Kidney tubule cell (primary cell): ENCODE data around the gene UBA6.
"Not testable (repeated sequence)": the region's sequence is repeated elsewhere in the genome, so short reads cannot be mapped to it uniquely, and the experiment has no call there.

Source experiments
- DNase-seq: peaks from one replicate; pipeline ENCODE4 v3.0.0-alpha.2; 2018; ENCODE audit warnings: low spot score

The UBA6 gene

DNA sequence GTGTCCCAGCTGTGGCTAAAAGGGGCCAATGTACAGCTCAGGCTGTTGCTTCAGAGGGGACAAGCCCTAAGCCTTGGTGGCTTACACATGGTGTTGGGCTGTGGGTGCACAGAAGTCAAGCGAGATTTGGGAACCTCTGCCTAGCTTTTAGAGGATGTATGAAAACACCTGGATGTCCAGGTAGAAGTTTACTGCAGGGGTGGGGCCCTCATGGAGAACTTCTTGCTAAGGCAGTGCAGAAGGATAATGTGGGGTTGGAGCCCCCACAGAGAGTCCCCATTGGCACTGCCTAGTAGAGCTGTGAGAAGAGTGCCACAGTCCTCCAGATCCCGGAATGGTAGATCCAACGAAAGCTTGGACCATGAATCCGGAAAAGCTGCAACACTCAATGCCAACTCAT is 40.5 kb downstream of the UBA6 start:
- DNase-seq: no peak

DNA sequence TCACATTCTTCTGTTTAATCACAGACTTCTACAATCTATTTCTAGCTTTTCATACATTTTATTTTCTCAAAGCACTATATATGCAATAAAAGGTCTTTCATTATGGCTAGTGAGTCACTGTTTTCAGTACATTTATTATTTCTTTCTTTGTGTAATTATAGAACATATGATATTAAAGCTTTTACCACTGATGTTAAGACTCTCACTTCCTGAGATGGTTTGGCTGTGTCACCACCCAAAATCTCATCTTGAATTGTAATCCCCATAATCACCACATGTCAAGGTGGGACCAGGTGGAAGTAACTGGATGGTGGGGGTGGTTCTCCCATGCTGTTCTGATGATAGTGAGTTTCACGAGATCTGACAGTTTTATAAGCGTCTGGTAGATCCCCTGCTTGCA is 41.9 kb downstream of the UBA6 start:
- DNase-seq: no peak

DNA sequence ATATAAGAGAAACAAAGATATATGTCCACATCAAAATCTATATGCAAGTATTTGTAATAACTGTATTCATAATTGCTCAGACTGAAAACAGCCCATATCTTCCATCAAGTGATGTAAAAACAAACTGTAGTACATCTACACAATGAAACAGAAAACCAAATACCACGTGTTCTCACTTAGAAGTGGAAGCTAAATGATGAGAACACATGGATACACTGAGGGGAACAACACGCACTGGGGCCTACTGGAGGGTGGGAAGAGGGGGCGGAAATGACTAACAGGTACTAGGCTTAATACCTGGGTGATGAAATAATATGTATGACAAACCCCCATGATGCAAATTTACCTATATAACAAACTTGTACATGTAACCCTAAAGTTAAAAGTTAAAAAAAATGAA is 42.7 kb downstream of the UBA6 start:
- no peak for DNase-seq

DNA sequence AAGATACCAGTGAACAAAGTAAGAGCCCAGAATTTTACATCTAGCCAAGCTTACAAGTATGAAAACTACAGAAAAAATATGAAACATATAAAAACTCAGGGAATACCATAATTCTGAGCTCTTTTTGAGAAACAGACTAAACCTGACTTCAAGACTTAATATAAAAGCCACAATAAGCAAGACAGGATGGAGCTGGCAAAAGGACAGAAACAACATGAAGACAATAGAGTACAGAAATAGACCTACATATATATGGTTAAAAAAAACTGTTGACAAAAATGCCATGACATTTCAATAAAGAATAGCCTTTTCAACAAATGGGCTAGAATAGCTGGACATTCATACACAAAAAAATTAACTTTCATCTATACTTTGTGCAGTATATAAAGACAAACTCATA is 49.4 kb downstream of the UBA6 start:
- no peak for DNase-seq

DNA sequence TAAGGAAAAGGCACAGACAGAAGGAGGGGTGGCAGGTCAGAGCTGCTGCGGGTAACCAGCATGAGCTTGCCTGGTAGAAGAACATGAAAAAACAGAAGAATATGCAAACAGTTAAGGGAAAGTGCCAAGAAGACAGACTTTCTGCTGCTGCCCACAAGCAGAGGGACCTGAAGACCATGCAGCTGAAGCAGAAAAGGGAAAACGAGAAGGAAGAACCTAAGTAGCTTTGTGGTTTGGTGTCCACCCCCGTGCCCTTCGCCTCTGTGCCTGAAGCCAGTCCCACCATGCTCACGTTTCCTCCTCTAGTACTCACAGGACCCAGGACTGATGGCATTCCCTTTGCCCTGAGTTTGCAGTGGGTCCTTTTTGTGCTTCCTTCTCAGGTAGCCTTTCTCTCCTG is 62.8 kb downstream of the UBA6 start:
- no peak for DNase-seq

DNA sequence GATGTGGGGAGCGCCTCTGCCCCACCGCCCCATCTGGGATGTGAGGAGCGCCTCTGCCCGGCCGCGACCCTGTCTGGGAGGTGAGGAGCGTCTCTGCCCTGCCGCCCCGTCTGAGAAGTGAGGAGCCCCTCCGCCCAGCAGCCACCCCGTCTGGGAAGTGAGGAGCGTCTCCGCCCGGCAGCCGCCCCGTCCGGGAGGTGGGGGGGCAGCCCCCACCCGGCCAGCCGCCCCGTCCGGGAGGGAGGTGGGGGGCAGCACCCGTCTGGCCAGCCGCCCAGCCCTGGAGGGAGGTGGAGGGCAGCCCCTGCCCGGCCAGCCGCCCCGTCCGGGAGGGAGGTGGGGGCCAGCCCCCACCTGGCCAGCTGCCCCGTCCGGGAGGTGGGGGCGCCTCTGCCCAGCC is 64.0 kb downstream of the UBA6 start:
- DNase-seq: not testable (repeated sequence)

DNA sequence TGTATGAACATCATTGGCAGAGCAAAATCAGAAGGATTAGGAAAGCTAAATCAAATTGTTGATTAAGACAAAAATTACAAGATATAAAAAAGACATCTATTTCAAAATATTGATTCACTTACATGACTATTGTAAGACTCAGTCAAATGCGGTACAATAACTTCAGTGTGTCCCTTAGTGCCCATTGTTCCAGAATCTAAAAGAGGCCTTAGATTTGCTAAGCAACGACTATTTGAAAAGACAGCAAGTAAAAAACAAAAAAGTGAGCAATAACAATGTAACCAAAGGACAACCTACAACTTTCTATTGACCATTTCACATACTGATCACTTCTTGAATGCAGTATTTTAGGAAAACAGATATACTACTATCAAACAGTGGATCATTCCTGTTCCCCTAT is 65.6 kb downstream of the UBA6 start:
- DNase-seq: no peak

DNA sequence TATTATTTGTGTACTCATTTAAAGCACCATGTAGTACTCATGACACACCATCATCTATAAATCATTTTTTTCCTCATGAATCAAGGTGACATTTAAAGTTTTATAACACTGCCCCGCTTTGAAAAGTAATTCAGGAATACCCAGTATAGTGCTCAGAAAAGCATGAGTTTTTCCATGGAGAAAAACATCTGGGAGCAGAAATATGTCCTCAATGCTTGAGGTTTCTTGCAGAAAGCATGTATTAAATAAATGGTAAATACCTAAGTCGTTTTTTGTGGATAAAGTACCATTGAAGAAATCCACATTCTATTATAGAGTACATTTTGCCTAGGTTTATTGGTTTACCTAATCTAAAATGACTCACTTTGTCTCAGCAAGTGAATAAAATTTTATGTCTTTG is 66.2 kb downstream of the UBA6 start:
- DNase-seq: no peak

DNA sequence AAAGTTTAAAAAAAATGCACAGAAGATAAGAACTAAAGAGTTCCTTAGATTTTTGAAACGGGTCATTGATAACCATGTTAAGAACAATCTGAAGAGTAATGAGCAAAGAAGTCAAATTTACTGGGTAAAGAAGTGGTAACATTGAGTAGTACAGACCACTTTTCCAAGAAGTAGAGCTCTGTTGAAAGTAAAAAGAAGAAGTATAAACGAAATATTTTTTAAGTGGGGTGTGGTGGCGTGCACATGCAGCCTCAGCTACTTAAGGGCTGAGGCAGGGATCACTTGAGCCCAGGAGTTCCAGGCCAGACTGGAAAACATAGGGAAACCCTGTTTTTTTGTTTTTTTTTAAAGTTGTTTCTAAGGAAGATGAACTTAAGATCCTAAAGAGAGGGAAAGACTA is 68.5 kb downstream of the UBA6 start:
- DNase-seq: no peak

DNA sequence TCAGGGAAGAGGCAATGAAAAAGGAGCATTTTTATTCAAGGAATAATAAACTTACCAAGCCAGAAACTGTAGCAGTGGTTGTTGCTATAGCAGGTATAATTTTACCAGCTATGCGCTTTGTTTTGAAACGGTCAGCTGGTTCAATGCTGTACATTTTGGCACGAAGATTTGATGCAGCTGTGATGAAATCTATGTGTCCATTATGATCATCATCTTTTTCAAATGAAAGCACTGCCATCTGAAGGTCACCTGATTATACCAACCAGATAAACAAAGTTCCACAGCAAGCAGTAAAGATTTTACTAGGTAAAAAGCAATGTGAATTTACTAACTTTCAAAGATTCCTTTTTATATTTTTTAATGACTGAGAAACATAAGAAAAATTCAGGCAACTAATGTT is 76.0 kb downstream of the UBA6 start:
- no peak for DNase-seq

DNA sequence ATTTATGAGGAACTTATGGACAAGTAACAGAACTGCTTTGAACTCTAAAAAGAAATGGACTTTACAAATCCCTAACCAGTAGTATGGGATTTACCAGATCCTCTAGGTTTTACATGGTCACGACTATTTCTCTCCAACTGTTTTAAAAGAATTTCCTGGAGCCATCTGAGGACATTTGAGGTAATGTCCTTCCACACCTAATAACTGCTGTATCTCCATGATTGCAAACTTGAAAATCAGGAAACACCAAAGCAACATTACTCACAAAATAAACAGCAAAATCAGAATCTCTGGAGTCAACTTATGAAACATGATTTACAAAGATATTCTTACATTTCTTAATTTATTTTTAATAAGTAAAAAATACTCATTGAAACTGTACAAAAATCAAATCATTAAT is 84.5 kb downstream of the UBA6 start:
- DNase-seq: no peak

DNA sequence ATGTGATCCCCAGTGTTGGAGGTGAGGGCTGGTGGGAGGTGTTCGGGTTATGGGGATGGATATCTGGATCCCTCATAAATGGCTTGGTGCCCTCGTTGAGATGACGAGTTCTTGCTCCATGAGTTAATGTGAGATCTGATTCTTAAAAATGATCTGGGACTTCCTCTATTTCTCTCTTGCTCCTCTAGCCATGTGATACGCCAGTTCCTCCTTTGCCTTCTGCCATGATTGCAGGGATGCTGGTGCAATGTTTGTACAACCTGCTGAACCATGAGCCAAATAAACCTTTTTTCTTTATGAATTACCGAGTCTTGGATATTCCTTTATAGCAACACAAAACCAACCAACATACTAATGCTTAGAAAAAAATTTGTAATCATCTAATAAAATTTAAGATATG is 85.8 kb downstream of the UBA6 start:
- DNase-seq: no peak

DNA sequence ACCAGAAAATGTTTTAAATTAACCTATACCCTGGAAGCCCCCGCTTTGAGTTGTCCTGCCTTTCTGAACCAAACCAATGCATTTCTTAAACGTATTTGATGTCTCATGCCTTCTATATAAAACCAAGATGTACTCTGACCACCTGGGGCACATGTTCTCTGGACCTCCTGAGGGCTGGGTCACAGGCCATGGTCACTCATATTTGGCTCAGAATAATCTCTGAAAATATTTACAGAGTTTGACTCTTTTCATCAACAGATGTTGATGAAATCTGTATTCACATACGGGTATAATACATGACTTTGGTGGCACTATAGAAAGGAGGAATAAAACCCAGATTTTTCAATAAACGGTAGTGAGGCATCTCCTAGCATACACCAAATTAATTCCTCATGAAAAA is 86.8 kb downstream of the UBA6 start:
- no peak for DNase-seq

DNA sequence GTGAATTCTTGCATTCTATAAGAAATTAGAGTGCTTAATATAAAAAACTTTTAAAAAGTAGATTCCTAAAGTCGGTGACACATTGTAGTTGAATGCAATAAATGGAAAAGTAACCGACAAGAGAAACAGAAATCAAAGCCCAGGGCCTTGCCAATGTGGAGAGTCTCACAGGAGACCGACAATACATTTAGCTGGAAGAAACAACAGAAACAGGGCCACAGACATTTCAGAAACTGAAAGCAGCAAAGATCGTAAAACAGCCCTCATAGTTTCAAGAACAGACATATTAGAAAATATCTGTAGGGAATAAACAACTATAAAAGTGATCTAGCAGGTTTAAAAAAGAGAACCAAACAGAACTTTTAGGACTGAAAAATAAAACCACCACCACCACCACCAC is 92.9 kb downstream of the UBA6 start:
- no peak for DNase-seq

DNA sequence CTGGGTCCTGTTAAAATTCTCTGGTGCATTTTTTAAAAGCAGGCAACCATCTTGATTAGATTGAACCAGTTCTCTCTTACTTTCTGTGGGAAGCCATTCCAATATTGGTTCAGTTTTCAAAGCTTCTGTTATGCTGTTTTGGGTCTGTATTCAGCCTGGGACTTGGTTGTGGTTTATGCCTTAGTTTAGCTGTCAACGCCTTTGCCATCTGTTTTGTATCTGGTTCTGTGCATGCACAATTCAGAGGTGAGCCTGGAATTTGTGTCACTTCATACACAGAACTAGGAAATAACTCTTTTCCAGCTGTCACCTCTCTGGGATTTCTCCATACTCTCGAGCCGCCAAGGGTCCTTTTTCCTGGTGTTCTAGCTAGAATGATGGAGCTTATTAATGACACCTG is 96.2 kb downstream of the UBA6 start:
- no peak for DNase-seq

DNA sequence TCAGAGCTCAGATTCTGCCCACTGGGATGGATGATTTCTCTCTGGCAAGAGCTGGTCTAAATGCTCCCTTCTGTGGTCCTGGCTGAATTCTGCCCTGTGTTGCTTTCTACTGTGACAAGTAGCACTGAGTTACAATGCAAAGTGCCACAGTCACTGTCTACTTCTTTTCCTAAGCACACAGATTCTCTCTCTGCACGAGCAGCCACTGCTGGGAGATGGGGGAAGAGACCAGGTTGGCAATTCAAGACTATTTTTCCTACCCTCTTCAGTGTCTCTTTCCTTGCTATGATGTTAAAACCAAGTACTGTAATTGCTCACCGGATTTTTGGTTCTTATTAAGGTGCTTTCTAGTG is 97.0 kb downstream of the UBA6 start:
- DNase-seq: no peak

DNA sequence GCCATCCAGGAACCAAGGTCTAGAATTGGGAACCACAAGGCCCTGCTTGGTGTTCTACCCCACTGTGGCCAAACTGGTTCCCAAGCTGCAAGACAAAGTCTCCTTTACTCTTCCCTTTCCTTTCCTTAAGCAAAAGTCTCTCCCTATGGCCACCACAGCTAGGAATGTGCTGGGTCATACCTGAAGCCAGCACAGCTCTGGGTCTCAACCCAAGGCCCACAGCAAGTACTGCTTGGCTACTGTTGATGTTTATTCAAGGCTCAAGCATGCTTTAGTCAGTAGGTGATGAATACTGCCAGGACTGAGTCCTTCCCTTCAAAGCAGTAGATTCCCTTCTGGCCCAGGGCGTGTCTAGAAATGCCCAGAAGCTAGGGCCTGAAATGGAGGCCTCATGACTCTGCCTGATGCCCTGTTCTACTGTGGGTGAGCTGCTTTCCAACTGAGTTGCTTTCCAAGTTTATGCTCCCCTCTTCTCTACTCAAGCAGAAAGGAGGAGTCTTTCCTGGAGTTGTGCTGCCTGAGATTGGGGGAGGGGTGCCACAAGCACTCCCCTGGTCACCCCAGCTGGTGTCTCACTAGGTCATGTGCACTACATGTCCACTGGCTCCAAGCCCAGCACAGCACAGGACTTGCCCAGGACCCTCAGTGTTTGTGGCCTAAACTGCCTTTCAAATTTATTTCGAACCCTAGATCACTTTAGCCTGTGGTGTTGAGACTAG is 97.5 kb downstream of the UBA6 start:
- peak; percentile 27 for DNase-seq

DNA sequence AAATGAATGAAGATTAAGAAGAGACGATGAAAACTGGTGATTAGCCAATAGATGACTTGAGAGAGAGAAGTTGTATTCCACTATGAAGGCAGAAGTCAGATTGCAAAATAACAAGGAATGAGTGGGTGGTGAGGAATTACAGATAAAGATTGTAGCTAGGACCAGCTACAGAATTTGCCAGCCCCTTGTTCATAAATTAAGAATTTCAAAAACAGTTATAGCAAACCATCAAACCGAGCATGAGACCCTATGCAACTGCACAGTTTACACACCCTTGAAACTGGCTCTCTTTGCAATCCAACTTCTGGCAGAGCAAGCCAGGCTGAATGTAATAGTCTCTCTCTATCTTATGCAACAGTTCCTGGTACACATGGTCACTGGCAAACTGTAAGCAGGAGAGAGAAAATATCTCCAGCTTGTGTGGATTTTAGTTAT is 107.2 kb downstream of the UBA6 start:
- no peak for DNase-seq

DNA sequence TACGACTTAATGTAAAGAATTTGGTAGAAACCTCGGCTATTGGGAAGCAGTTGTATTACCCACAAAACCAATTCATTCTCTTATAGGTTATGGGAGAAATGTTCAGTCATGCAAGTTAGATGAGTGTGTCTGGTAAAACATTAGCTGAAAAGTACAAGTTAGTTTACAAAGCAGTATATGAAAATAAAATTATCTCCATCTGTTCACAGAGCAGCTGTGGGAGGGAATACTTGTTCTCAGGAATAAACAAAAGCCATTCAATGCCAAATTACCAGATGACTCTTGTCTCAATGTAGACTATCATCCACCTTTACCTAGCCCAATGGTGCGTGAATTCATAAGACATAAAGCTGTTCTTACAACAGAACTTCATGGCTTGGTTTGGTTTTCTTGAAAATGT is 113.8 kb downstream of the UBA6 start:
- DNase-seq: peak; percentile 20

DNA sequence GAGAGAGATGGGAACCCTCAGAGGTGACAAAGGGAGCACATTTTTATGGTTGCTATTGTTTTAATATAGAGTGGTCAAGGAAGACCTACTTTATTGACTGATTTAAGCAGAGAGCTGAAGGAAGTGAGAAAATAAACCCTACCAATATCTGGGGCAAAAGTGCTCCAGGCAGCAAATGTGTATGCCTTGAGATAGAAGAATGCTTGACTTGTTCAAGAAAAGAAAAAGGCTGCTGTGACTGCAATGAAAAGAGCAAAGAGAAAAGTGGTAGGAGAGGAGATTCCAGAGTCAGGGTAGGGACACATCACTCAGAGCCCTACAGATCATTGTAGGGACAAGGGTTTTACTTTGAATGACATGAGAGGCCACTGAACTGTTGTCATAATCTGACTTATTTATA is 116.5 kb downstream of the UBA6 start:
- DNase-seq: no peak

DNA sequence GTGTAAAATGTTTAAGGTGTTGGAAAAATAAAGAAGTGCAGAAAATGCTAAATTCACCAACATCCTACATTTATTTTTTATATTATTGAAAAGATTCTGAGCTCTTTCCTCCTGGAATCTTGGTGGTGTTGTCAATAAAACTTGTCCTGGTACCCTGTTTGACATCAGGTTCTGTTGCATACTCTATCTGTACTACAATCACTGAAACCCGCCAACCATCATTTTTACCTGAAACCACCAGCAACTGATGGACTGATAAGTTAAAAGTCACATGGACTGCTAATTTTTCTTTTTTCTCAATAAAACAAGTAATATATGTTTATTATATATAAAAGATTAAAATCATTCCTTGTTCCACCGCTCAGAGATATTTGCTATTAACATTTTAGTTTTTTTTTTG is 119.0 kb downstream of the UBA6 start:
- no peak for DNase-seq

DNA sequence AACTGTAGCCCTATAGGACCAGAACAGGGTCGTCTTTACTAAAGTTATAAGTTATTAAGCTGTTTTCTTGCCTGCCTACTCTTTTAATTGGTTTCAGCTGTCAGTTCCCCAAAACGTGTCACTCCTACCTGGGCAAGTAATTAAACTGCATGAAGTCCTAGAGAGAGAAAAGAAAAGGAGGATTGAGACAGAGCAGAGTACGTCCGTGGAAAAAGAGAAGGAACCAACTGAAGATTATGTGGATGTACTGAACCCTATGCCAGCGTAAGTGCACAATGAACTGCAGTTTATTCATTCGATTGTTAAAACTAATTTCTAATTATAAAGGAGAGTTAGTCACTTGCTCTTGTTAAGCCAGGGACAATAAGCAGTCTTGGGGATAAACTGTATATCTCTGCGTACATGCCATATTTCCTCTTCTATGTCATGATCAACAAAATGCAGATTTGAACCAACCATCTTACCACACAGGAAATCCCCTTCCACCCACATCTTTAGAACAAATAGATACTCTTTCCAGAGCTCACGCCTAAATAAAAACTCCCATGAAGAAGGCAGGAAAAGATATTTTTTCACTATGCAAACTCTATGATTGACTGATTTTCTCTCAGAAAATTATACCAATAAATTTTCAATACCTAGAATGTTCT is 119.6 kb downstream of the UBA6 start:
- DNase-seq: no peak

DNA sequence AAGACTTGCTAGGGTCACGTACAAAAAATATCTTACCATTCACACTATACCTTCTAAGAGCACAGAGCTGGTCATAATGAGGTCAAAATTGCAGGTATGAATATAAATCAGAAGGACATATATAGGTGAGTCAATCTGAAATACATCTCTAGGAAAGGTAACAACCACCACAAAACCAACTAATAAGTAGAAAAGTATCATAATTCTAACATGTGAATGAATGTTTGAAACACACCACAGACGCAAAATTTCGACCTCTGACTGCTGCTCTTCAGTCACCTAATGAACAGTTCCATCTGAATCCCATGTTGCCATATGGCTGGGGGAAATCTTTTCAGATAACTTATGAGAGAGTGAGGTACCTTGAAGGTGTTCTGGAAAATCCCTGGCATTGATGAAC is 120.4 kb downstream of the UBA6 start:
- DNase-seq: no peak

DNA sequence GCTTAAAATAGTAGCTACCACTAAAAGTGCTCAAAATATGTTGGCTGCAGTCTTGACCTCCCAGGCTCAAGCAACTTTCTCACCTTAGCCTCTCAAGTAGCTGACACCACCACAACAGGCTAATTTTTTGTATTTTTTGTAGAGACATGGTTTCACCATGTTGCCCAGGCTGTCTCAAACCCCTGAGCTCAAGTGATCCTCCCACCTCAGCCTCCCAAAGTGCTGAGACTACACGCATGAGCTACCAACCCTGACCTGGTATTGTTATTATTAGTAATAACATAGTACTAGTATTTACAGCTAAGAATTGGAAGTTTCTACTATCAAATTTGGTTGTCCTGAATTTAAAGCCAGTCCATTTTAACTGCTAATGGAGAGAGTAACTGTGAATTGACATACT is 124.4 kb downstream of the UBA6 start:
- peak; percentile 5 for DNase-seq
